ENCODE measurements around the gene CCDC88B.

CCDC88B gene

GRCh38 chr11:64385945-64386704 is 46.1 kb downstream of the CCDC88B start:
- no peak for DNase-seq

GRCh38 chr11:64387916-64388315 is 47.9 kb downstream of the CCDC88B start:
- no peak for DNase-seq

- DNase-seq: no peak
These were observed 48.9 kb downstream of the CCDC88B start for GRCh38 chr11:64388894-64389293.

- DNase-seq: no peak
These were observed 49.8 kb downstream of the CCDC88B start for GRCh38 chr11:64389851-64390250.

GRCh38 chr11:64390558-64390957 is 50.6 kb downstream of the CCDC88B start:
- DNase-seq: no peak

GRCh38 chr11:64391839-64392238 is 51.8 kb downstream of the CCDC88B start:
- no peak for DNase-seq

- no peak for DNase-seq
These were observed 55.6 kb downstream of the CCDC88B start for GRCh38 chr11:64395545-64396078.

GRCh38 chr11:64396079-64396591 is 56.1 kb downstream of the CCDC88B start:
- no peak for DNase-seq

GRCh38 chr11:64400102-64400501 is 60.1 kb downstream of the CCDC88B start:
- no peak for DNase-seq

GRCh38 chr11:64400667-64401066 is 60.7 kb downstream of the CCDC88B start:
- no peak for DNase-seq

- DNase-seq: no peak
These were observed 61.8 kb downstream of the CCDC88B start for GRCh38 chr11:64401775-64402174.

- DNase-seq: no peak
These were observed 63.1 kb downstream of the CCDC88B start for GRCh38 chr11:64403106-64403505.

- no peak for DNase-seq
These were observed 66.4 kb downstream of the CCDC88B start for GRCh38 chr11:64406221-64406946.

Data from activated CD4-positive, alpha-beta T cell treated with anti-CD3 and anti-CD28 coated beads, Interleukin-2, amount 50 U/mL, for 4 hours (primary cell).